A549 treated with Mapracorat at 1 μM for 4 hours (cell line): ENCODE data around the gene KRTAP19-7. TPM values are rescaled to one million over a fixed set of nuclear protein-coding genes. Genes with fewer than 3 reads are reported as not detected.

Source experiments
- total RNA-seq: library from RNA; stranded (reverse); fragments of 200-300 nt; extraction: Qiagen RNA extraction; gene quantifications from 5 replicates; pipeline ENCODE4 v1.2.3, GENCODE V29; 2022

Gene KRTAP19-7
- total RNA-seq = not detected in 5 replicates

GRCh38 chr21:30561264-30561895 is at the start of gene KRTAP19-7:
KRTAP19-7 (minus strand) TSS chr21:30561314; CDS start chr21:30561289, 25 bp downstream.

GRCh38 chr21:30600787-30601186 is 39.7 kb upstream of the KRTAP19-7 start, which contains the start of gene KRTAP22-1:
KRTAP22-1 (plus strand) TSS chr21:30601087.

GRCh38 chr21:30598802-30599201 is 37.7 kb upstream of the KRTAP19-7 start, which contains the start of gene KRTAP6-2:
KRTAP6-2 (minus strand) TSS chr21:30598902; CDS start chr21:30598874, 28 bp downstream.

GRCh38 chr21:30592140-30592539 is 31.0 kb upstream of the KRTAP19-7 start, which contains the start of gene KRTAP6-3:
KRTAP6-3 (plus strand) TSS chr21:30592440; CDS start chr21:30592446, 6 bp downstream.

GRCh38 chr21:30590297-30590696 is 29.2 kb upstream of the KRTAP19-7 start, which contains the start of gene KRTAP22-2:
KRTAP22-2 (minus strand) TSS chr21:30590397.

GRCh38 chr21:30541764-30542163 is 19.4 kb downstream of the KRTAP19-7 start, which contains the start of gene KRTAP19-6:
KRTAP19-6 (minus strand) TSS chr21:30541864; CDS start chr21:30541833, 31 bp downstream.

Other genes starting within 250 kb of the KRTAP19-7 start
- not detected in 5 replicates for gene KRTAP26-1, start 241.0 kb downstream of the KRTAP19-7 start, total RNA-seq
- not detected in 5 replicates for gene KRTAP27-1, start 223.6 kb downstream of the KRTAP19-7 start, total RNA-seq
- not detected in 5 replicates for gene KRTAP23-1, start 212.7 kb downstream of the KRTAP19-7 start, total RNA-seq
- gene KRTAP13-2, start 189.0 kb downstream of the KRTAP19-7 start, total RNA-seq = not detected in 5 replicates
- gene KRTAP13-1, start 165.3 kb downstream of the KRTAP19-7 start, total RNA-seq = not detected in 5 replicates
- gene KRTAP13-3, start 135.4 kb downstream of the KRTAP19-7 start, total RNA-seq = not detected in 5 replicates
- not detected in 5 replicates for gene KRTAP13-4, start 131.1 kb downstream of the KRTAP19-7 start, total RNA-seq
- not detected in 5 replicates for gene KRTAP15-1, start 121.0 kb downstream of the KRTAP19-7 start, total RNA-seq
- gene KRTAP19-1, start 80.9 kb downstream of the KRTAP19-7 start, total RNA-seq = not detected in 5 replicates
- not detected in 5 replicates for gene KRTAP19-2, start 73.9 kb downstream of the KRTAP19-7 start, total RNA-seq
- gene KRTAP19-3, start 69.3 kb downstream of the KRTAP19-7 start, total RNA-seq = not detected in 5 replicates
- not detected in 5 replicates for gene KRTAP19-4, start 64.1 kb downstream of the KRTAP19-7 start, total RNA-seq
- gene KRTAP19-5, start 59.2 kb downstream of the KRTAP19-7 start, total RNA-seq = not detected in 5 replicates
- gene KRTAP19-6, start 19.4 kb downstream of the KRTAP19-7 start, total RNA-seq = not detected in 5 replicates
- gene KRTAP22-2, start 29.1 kb upstream of the KRTAP19-7 start, total RNA-seq = not detected in 5 replicates
- not detected in 5 replicates for gene KRTAP6-3, start 31.1 kb upstream of the KRTAP19-7 start, total RNA-seq
- gene KRTAP6-2, start 37.6 kb upstream of the KRTAP19-7 start, total RNA-seq = not detected in 5 replicates
- not detected in 5 replicates for gene KRTAP22-1, start 39.8 kb upstream of the KRTAP19-7 start, total RNA-seq
- not detected in 5 replicates for gene KRTAP6-1, start 52.6 kb upstream of the KRTAP19-7 start, total RNA-seq
- not detected in 5 replicates for gene KRTAP20-1, start 55.1 kb upstream of the KRTAP19-7 start, total RNA-seq
- not detected in 5 replicates for gene KRTAP20-4, start 59.3 kb upstream of the KRTAP19-7 start, total RNA-seq
- not detected in 5 replicates for gene KRTAP20-2, start 73.9 kb upstream of the KRTAP19-7 start, total RNA-seq
- gene KRTAP20-3, start 81.5 kb upstream of the KRTAP19-7 start, total RNA-seq = not detected in 5 replicates
- gene KRTAP21-3, start 157.5 kb upstream of the KRTAP19-7 start, total RNA-seq = not detected in 5 replicates
- not detected in 5 replicates for gene KRTAP21-2, start 185.9 kb upstream of the KRTAP19-7 start, total RNA-seq
- gene KRTAP21-1, start 194.1 kb upstream of the KRTAP19-7 start, total RNA-seq = not detected in 5 replicates